ENCODE data around the gene FAM131A. TPM values are rescaled to one million over a fixed set of nuclear protein-coding genes. Genes with fewer than 3 reads are reported as not detected.

The FAM131A gene
- total RNA-seq, 6 donors from 2014 or later: 14.8 to 52.7 (median 25.2) TPM

DNA sequence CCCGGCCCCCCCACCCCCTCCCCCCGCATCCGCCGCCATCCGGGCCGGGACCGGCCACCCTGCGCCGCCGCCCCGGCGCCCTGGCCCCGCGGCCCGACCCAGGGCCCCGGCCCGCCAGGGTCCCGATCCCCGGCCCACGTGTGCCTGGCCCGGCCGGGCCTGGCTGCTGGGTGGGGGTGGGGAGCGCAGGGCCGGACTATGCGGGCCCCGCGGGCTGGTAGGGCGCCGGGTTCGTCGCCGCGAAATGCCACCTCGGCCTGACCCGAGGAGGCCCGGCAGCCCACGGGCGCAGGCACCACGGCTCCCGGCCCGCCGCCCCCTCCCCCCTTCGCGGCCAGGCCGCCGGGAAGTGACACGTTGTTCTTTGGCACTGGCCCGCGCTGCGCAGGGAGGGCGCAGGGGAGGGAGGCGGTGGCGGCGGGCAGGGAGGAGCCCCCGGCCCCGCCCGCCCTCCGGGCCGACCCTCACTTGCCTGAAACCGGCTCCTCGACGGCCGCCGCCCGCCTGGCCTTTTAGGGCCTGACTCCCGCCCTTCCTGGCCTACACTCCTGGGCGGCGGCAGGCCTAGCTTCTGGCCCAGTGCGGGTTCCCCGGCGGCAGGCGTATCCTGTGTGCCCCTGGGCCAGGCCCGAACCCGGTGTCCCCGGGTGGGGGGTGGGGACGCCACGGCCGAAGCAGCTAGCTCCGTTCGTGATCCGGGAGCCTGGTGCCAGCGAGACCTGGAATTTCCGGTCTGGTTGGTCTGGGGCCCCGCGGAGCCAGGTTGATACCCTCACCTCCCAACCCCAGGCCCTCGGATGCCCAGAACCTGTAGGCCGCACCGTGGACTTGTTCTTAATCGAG, 22.5 kb upstream of the FAM131A start:
- TF ChIP-seq POLR2AphosphoS5 (IDR thresholded peaks at IDR 0.05) (peak; percentile 91 to 94), POLR2A (IDR thresholded peaks at IDR 0.05) (peak in 3 of 4 donors; percentile 1 to 76 (median 67)), EP300 (IDR thresholded peaks at IDR 0.05) (peak in 2 of 4 donors; percentile 64 to 86)
- TF ChIP-seq, protein P1, sequence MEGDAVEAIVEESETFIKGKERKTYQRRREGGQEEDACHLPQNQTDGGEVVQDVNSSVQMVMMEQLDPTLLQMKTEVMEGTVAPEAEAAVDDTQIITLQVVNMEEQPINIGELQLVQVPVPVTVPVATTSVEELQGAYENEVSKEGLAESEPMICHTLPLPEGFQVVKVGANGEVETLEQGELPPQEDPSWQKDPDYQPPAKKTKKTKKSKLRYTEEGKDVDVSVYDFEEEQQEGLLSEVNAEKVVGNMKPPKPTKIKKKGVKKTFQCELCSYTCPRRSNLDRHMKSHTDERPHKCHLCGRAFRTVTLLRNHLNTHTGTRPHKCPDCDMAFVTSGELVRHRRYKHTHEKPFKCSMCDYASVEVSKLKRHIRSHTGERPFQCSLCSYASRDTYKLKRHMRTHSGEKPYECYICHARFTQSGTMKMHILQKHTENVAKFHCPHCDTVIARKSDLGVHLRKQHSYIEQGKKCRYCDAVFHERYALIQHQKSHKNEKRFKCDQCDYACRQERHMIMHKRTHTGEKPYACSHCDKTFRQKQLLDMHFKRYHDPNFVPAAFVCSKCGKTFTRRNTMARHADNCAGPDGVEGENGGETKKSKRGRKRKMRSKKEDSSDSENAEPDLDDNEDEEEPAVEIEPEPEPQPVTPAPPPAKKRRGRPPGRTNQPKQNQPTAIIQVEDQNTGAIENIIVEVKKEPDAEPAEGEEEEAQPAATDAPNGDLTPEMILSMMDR (IDR thresholded peaks at IDR 0.05): no peak
- no peaks in the 10 kb centered on the region for H3K9me3 ChIP-seq
- 1% methylated on average over 13 of the region's 89 CpGs; no CpG with 5 or more reads in 1 of the 2 donors for WGBS, 2 donors
- H3K27me3 ChIP-seq: no peaks in the 10 kb centered on the region
- peak overlapping the region; percentile 83 to 93 (median 88) for H3K4me3 ChIP-seq
- peak overlapping the region; percentile 97 to 98 (median 98) for H3K27ac ChIP-seq
- H3K4me1 ChIP-seq: peaks cover 45 to 52% (median 48%) of the 10 kb centered on the region in 4 donors
- ATAC-seq (ENCODE audit: low FRiP score in 2 of 2) (peak; percentile 80 to 90), DNase-seq (peak; percentile 83 to 96)
- peaks cover 0 to 29% (median 16%) of the 10 kb centered on the region in 4 donors for H3K36me3 ChIP-seq

DNA sequence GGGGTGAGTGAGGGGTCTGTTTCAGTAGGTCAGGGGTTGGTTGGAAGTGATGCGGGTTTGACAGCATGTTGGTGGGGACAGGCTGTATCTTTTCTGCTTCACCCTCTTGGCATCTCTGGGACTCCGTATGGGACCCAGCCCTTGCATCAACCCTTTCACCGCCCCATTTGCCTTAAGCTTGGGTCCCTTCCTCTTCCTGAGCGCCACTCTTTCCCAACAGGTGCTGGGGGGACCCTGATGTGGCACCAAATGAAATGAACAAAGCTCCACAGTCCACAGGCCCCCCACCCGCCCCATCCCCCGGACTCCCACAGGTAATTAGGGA, 21.9 kb upstream of the FAM131A start:
- WGBS, 2 donors: 8 to 15% methylated on average over 5 to 6 of the region's 6 CpGs
- no peaks in the 10 kb centered on the region for H3K27me3 ChIP-seq
- TF ChIP-seq POLR2A (IDR thresholded peaks at IDR 0.05) (no peak), POLR2AphosphoS5 (IDR thresholded peaks at IDR 0.05) (no peak), EP300 (IDR thresholded peaks at IDR 0.05) (no peak)
- TF ChIP-seq, protein P1 (IDR thresholded peaks at IDR 0.05): no peak
- H3K9me3 ChIP-seq: no peaks in the 10 kb centered on the region
- ATAC-seq (ENCODE audit: low FRiP score in 2 of 2): peak in 1 of 2 donors; percentile 2
- H3K4me1 ChIP-seq: peaks cover 50 to 58% (median 53%) of the 10 kb centered on the region in 4 donors
- H3K27ac ChIP-seq: peak overlapping the region; percentile 97 to 98 (median 98)
- no peak for DNase-seq
- H3K36me3 ChIP-seq: peaks cover 0 to 31% (median 16%) of the 10 kb centered on the region in 4 donors
- H3K4me3 ChIP-seq: peak overlapping the region; percentile 83 to 93 (median 88)

DNA sequence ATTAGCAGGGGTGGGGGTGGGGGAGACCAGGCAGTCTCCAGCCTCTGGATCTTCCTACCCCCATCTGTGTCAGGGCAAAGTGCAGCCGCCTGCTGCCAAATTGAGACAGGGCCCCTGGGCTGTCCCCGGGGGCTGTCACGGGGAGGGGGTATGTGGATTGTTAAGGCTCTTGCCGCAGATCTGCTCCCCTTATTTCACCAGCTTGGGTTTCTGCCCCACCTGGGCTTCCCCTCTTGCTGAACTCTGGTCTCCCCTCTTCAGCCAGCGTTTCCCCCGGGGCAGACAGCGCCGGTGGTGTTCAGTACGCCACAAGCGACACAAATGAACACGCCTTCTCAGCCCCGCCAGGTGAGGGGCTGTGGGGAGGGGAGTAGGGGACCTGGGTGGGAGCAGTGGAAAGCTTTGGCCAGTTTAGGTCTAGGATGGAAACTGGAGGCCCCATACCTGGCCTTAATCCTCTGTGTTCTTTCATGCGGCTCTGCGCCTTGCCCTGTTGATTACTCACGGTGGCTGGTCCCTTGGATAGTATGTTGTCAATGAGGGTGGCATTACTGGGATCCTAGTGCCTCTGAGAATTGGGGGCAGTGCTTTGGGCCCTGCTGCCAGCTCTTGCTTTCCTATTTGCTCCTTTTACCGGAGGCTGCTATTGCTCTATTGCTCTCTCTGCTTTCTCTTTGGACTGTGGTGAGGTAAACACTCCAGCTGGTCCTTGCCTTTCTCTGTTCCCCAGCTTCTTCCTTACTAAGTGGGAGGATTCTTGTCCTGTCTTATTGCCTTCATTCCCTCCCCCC, 21.3 kb upstream of the FAM131A start:
- ATAC-seq (ENCODE audit: low FRiP score in 2 of 2) (no peak), DNase-seq (peak in 1 of 2 donors; percentile 42)
- H3K4me1 ChIP-seq: peaks cover 54 to 64% (median 58%) of the 10 kb centered on the region in 4 donors
- 28 to 51% methylated on average over 4 to 16 of the region's 16 CpGs for WGBS, 2 donors
- H3K4me3 ChIP-seq: peak overlapping the region; percentile 83 to 93 (median 88)
- peak overlapping the region; percentile 97 to 98 (median 98) for H3K27ac ChIP-seq
- no peaks in the 10 kb centered on the region for H3K9me3 ChIP-seq
- H3K36me3 ChIP-seq: peaks cover 5 to 37% (median 22%) of the 10 kb centered on the region in 4 donors
- no peaks in the 10 kb centered on the region for H3K27me3 ChIP-seq
- TF ChIP-seq POLR2A (IDR thresholded peaks at IDR 0.05): no peak
- no peak for TF ChIP-seq EP300 (IDR thresholded peaks at IDR 0.05)
- no peak for TF ChIP-seq POLR2AphosphoS5 (IDR thresholded peaks at IDR 0.05)
- TF ChIP-seq, protein P1 (IDR thresholded peaks at IDR 0.05): no peak

DNA sequence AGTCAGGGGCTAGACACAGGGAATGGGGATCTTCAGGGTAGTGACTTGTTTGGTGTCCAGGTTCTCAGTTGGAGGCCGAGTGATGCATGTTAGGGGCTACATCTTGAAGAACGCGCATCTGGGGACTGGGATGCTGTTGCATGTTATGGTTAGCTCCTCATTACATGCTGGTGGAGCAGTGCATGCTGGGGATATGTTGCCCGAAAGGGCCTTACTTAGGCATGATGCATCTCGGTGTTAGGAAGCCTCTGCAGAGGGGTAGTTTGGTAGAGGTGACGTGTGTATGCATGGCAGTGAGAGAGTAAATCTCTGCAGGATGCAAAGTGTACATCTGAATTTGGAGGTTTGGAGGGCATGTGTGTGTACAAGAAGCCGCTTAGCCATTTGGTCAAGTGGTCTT, 20.6 kb upstream of the FAM131A start:
- WGBS, 2 donors: 64 to 85% methylated on average over 7 of the region's 7 CpGs
- H3K27ac ChIP-seq: peak overlapping the region in 3 of 4 donors; percentile 98
- DNase-seq (no peak), ATAC-seq (ENCODE audit: low FRiP score in 2 of 2) (no peak)
- peaks cover 60 to 71% (median 62%) of the 10 kb centered on the region in 4 donors for H3K4me1 ChIP-seq
- peak overlapping the region in 3 of 4 donors; percentile 87 to 93 (median 88) for H3K4me3 ChIP-seq
- no peak for TF ChIP-seq POLR2AphosphoS5 (IDR thresholded peaks at IDR 0.05)
- no peak for TF ChIP-seq POLR2A (IDR thresholded peaks at IDR 0.05)
- TF ChIP-seq, protein P1 (IDR thresholded peaks at IDR 0.05): no peak
- no peak for TF ChIP-seq EP300 (IDR thresholded peaks at IDR 0.05)
- H3K27me3 ChIP-seq: no peaks in the 10 kb centered on the region
- H3K9me3 ChIP-seq: no peaks in the 10 kb centered on the region
- peaks cover 12 to 44% (median 29%) of the 10 kb centered on the region in 4 donors for H3K36me3 ChIP-seq

Measured in upper lobe of left lung (tissue), 6 donors.